K562 (cell line): ENCODE data around the gene DRAXIN. TPM values are rescaled to one million over a fixed set of nuclear protein-coding genes. Genes with fewer than 3 reads are reported as not detected.

Source experiments
- ARID3B ChIP-seq: fragments of 250-450 bp; sonication (Bioruptor Pico); IDR thresholded peaks from 2 replicates; pipeline ENCODE4 v1.4.0; 2020; ENCODE audit warnings: borderline replicate concordance
- CBFB ChIP-seq: sonication (generic); formaldehyde crosslinking; IDR thresholded peaks from 2 replicates; pipeline ENCODE4 v1.4.0; 2020; ENCODE audit warnings: mild to moderate bottlenecking, missing genetic modification reagents
- CREM ChIP-seq: IDR thresholded peaks from 2 replicates; pipeline ENCODE4 v1.6.1; 2014; ENCODE audit warnings: antibody characterized with exemption, low read depth
- GTF2F1 ChIP-seq: IDR thresholded peaks from 2 replicates; pipeline ENCODE4 v1.6.1; 2011; ENCODE audit warnings: low read depth, low read length, improper control_type of control experiment
- MAFG ChIP-seq: fragments of 450-650 bp; conservative IDR thresholded peaks from 2 replicates; pipeline ENCODE4 v1.6.1; 2016; ENCODE audit warnings: missing genetic modification characterization, missing compliant biosample characterization
- NFE2L1 ChIP-seq: fragments of 450-650 bp; IDR thresholded peaks from 2 replicates; pipeline ENCODE4 v1.6.1; 2016; ENCODE audit warnings: missing genetic modification characterization, low read depth, mild to moderate bottlenecking, missing compliant biosample characterization, moderate library complexity, borderline replicate concordance
- NFIX ChIP-seq: fragments of 250-450 bp; sonication (Bioruptor Pico); IDR thresholded peaks from 2 replicates; pipeline ENCODE4 v1.4.0; 2020; ENCODE audit warnings: low read depth, mild to moderate bottlenecking, moderate library complexity
- NR0B1 ChIP-seq: fragments of 450-650 bp; IDR thresholded peaks from one replicate; pipeline ENCODE4 v1.6.1; 2018; ENCODE audit warnings: mild to moderate bottlenecking, moderate library complexity; ENCODE audit not compliant: partially characterized antibody
- RUNX1 ChIP-seq: sonication (generic); IDR thresholded peaks from 2 replicates; pipeline ENCODE4 v1.6.1; 2016; ENCODE audit warnings: antibody characterized with exemption, low read depth
- SIN3B ChIP-seq: fragments of 450-650 bp; IDR thresholded peaks from 2 replicates; pipeline ENCODE4 v1.6.1; 2017; ENCODE audit warnings: low read depth, mild to moderate bottlenecking, moderate library complexity
- SMARCA4 ChIP-seq: fragments of 450-650 bp; IDR thresholded peaks from 2 replicates; pipeline ENCODE4 v1.6.1; 2016
- TCF7L2 ChIP-seq: fragments of 150-350 bp; IDR thresholded peaks from 2 replicates; pipeline ENCODE4 v1.6.1; 2016; ENCODE audit warnings: low read depth, mild to moderate bottlenecking, low read length, moderate library complexity
- THAP12 ChIP-seq: fragments of 250-450 bp; sonication (Bioruptor Pico); IDR thresholded peaks from 2 replicates; pipeline ENCODE4 v1.9.0; 2021; ENCODE audit warnings: mild to moderate bottlenecking, inconsistent platforms
- ZBED1 ChIP-seq: IDR thresholded peaks from 2 replicates; pipeline ENCODE4 v1.6.1; 2014
- ZBTB11 ChIP-seq, 3 experiments: fragments of 200-800 bp in 1 of 3; fragments of 250-450 bp in 1 of 3; fragments of 450-650 bp in 1 of 3; sonication (Bioruptor Pico) in 1 of 3; sonication (Bioruptor generic) in 1 of 3; formaldehyde crosslinking in 1 of 3; IDR thresholded peaks; 2 replicates each; pipeline versions ENCODE4 v1.6.1 to v1.8.0; 2016 to 2022; ENCODE audit warnings: mild to moderate bottlenecking in 2 of 3, missing genetic modification characterization in 2 of 3, missing compliant biosample characterization in 1 of 3, moderate library complexity in 1 of 3
- ZC3H4 ChIP-seq: sonication (generic); formaldehyde crosslinking; IDR thresholded peaks from 2 replicates; pipeline ENCODE4 v1.9.0; 2021; ENCODE audit warnings: missing genetic modification reagents, borderline replicate concordance
- ZNF133 ChIP-seq: fragments of 250-450 bp; sonication (Bioruptor Pico); IDR thresholded peaks from 2 replicates; pipeline ENCODE4 v1.4.0; 2020; ENCODE audit warnings: mild to moderate bottlenecking
- ZNF134 ChIP-seq: fragments of 250-450 bp; sonication (Bioruptor Pico); conservative IDR thresholded peaks from 2 replicates; pipeline ENCODE4 v1.4.0; 2020
- ZNF324 ChIP-seq: fragments of 250-450 bp; sonication (Bioruptor Pico); IDR thresholded peaks from 2 replicates; pipeline ENCODE4 v1.4.0; 2020; ENCODE audit warnings: mild to moderate bottlenecking
- ZNF79 ChIP-seq: fragments of 250-450 bp; sonication (Bioruptor Pico); IDR thresholded peaks from 2 replicates; pipeline ENCODE4 v1.4.0; 2020; ENCODE audit warnings: low read depth, mild to moderate bottlenecking, moderate library complexity
- polyA plus RNA-seq, 8 experiments: library from polyadenylated mRNA; depleted of rRNA in 4 of 8; stranded (reverse) in 5 of 8; unstranded in 3 of 8; fragments of >200 nt; fragmentation: Nextera tagmentation in 2 of 8; fragmentation: Illumina TruSeq in 1 of 8; extraction: Ambion mirVana in 2 of 8; extraction: Trizol in 1 of 8; gene quantifications; 2 replicates each; pipeline versions ENCODE4 v1.2.1 to v1.2.3, GENCODE V29; 2011 to 2014; ENCODE audit warnings: inconsistent platforms in 1 of 8, missing spikeins in 1 of 8
- total RNA-seq, 7 experiments: library from RNA; depleted of rRNA in 6 of 7; stranded (reverse); fragments of >200 nt in 6 of 7; fragmentation: Illumina TruSeq in 2 of 7; extraction: Trizol in 2 of 7; gene quantifications; 2 replicates each; pipeline versions ENCODE4 v1.2.1 to v1.2.3, GENCODE V29; 2011 to 2021; ENCODE audit warnings: low replicate concordance in 1 of 7

DRAXIN gene
- total and polyA plus RNA-seq, 9 of the 15 experiments (the other 6 are each of a cell fraction or from before 2014, with no cell fraction given) = 0.01 to 0.04 (median 0.01) TPM; not detected in 6

GRCh38 chr1:11700601-11701467 lies 9.3 kb downstream of the DRAXIN start (continued):
- TF ChIP-seq ZBTB11 (CRISPR knock-in tag; IDR thresholded peaks at IDR 0.05) (peak in 1 of 3 experiments; percentile 36; a peak in 1 of 6 replicates), NFIX (no peak), TCF7L2 (no peak), ZNF79 (CRISPR knock-in tag) (no peak), ZC3H4 (CRISPR knock-in tag) (no peak), SMARCA4 (no peak), GTF2F1 (no peak), NR0B1 (no peak), CREM (0 out of 2 replicates have a peak, but pooled peaks have one; percentile 4), CBFB (CRISPR knock-in tag) (no peak), NFE2L1 (tag) (no peak), THAP12 (CRISPR knock-in tag) (no peak), MAFG (tag) (no peak), ZNF133 (CRISPR knock-in tag) (no peak), ZBED1 (no peak), SIN3B (no peak), ZNF324 (CRISPR knock-in tag) (no peak), ZNF134 (CRISPR knock-in tag) (no peak), ARID3B (CRISPR knock-in tag) (no peak), RUNX1 (no peak)
